Medulla oblongata (tissue), 1 donor: ENCODE results near the gene JAM3.
"Not testable (repeated sequence)": the region's sequence is repeated elsewhere in the genome, so short reads cannot be mapped to it uniquely, and the experiment has no call there.

Experiments
- DNase-seq: peaks from one replicate; pipeline ENCODE4 v3.0.0-alpha.2; 2015; ENCODE audit errors: extremely low spot score

Gene JAM3

DNA sequence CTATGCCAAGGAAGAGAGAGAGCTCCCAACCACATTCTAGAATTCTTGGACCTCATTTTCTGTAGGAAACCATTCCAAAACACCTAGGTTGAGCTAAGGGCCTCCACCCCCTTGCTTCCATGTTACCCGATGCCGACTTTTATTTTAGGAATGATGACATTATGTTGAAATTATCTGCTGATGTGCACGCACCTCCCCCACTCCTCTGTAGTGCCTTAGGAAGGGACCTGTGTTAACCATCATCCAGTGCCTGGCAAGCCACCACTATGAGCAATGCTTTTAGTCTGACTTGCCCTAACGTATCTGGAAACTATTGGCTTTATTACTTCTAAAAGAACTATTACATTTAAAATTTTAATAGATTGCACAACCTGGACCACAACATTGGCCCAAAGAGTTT, 112.8 kb downstream of the JAM3 start:
- DNase-seq: no peak

- DNase-seq: not testable (repeated sequence)
Observed at GRCh38 chr11:134188092-134188491, 119.2 kb downstream of the JAM3 start.

GRCh38 chr11:134196756-134197155, 127.9 kb downstream of the JAM3 start:
- no peak for DNase-seq

DNA sequence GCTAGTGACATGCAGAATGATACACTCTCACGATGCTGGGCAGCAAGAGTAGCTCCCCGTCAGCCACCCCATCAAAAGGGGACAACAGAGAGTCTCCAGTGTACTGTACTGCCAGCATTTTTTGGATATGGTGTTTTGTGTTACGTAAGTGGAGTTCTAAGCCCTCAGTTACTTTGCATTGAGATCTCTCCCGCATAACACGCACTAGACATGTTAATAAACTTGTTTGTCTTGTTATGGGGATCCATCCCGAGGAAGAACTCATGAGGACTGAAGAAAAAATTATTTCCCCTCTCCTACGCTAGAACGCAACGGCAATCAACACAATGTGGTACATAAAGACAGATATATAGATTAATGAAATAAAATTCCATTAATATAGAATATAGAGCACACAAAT, 130.7 kb downstream of the JAM3 start:
- no peak for DNase-seq

GRCh38 chr11:134200688-134201087, 131.8 kb downstream of the JAM3 start:
- no peak for DNase-seq
